Vagina (tissue), 2 donors: ENCODE measurements around the gene GNG2. TPM values are rescaled to one million over a fixed set of nuclear protein-coding genes. Genes with fewer than 3 reads are reported as not detected.

Source experiments
- DNase-seq, 2 donors: peaks; one replicate each; pipeline ENCODE4 v3.0.0-alpha.2; 2017; ENCODE audit errors: extremely low spot score in 2 of 2
- H3K27ac ChIP-seq: fragments of 200-600 bp; sonication (generic); one replicate; pipeline ENCODE4 v1.5.1; 2019
- H3K27me3 ChIP-seq: fragments of 200-600 bp; sonication (generic); one replicate; pipeline ENCODE4 v1.5.1; 2019
- H3K36me3 ChIP-seq, 2 donors: fragments of 200-600 bp; sonication (generic); one replicate each; pipeline ENCODE4 v1.5.1; 2017 to 2019
- H3K4me1 ChIP-seq: fragments of 200-600 bp; sonication (generic); one replicate; pipeline ENCODE4 v1.5.1; 2019
- H3K4me3 ChIP-seq, 2 donors: fragments of 200-600 bp; sonication (generic); 1 replicate in 1 of 2; 2 replicates in 1 of 2; pipeline ENCODE4 v1.5.1; 2016 to 2019
- H3K9me3 ChIP-seq: fragments of 200-600 bp; sonication (generic); one replicate; pipeline ENCODE4 v1.5.1; 2019
- CTCF ChIP-seq, 3 experiments: fragments of 450-650 bp in 2 of 3; fragments of 200-600 bp in 1 of 3; sonication (generic) in 1 of 3; IDR thresholded peaks; one replicate each; pipeline ENCODE4 v1.5.1; 2017 to 2019; ENCODE audit warnings: antibody characterized with exemption in 3 of 3, mild to moderate bottlenecking in 2 of 3, moderate library complexity in 2 of 3
- POLR2A ChIP-seq, 2 donors: fragments of 450-650 bp; IDR thresholded peaks; one replicate each; pipeline ENCODE4 v1.6.1; 2017; ENCODE audit warnings: antibody characterized with exemption in 2 of 2, mild to moderate bottlenecking in 2 of 2, moderate library complexity in 2 of 2
- POLR2AphosphoS5 ChIP-seq, 2 donors: sonication (generic); formaldehyde crosslinking; IDR thresholded peaks; one replicate each; pipeline ENCODE4 v1.9.0; 2017; ENCODE audit warnings: antibody characterized with exemption in 2 of 2, mild to moderate bottlenecking in 2 of 2, low read depth in 1 of 2; ENCODE audit not compliant: insufficient read depth in 1 of 2
- intact Hi-C: fragments of 100-400 bp; cut with DNase I; formaldehyde crosslinking; loops from one replicate; pipeline ENCODE4 v1.15.1; 2023
- total RNA-seq: library from RNA; depleted of rRNA; stranded (reverse); fragments of >200 nt; gene quantifications from one replicate; pipeline ENCODE4 v1.2.3, GENCODE V29; 2016

Gene GNG2
- total RNA-seq, 1 donor from 2014 or later, result 12.8 TPM

- Histone ChIP-seq H3K4me3 (no peak overlapping the region), H3K27me3 (no peaks in the 10 kb centered on the region), H3K4me1 (no peaks in the 10 kb centered on the region), H3K9me3 (no peaks in the 10 kb centered on the region), H3K36me3 (no peaks in the 10 kb centered on the region), H3K27ac (no peak overlapping the region)
- intact Hi-C loops, result no loop called here
- TF ChIP-seq POLR2AphosphoS5 (IDR thresholded peaks at IDR 0.05; ENCODE audit: insufficient read depth in 1 of 2, low read depth in 1 of 2) (no peak), POLR2A (IDR thresholded peaks at IDR 0.05) (no peak), CTCF (IDR thresholded peaks at IDR 0.05) (no peak)
- no peak for DNase-seq
Observed at GRCh38 chr14:51828017-51828797, 32.2 kb upstream of the GNG2 start.

- TF ChIP-seq POLR2AphosphoS5 (IDR thresholded peaks at IDR 0.05; ENCODE audit: insufficient read depth in 1 of 2, low read depth in 1 of 2) (no peak), POLR2A (IDR thresholded peaks at IDR 0.05) (no peak), CTCF (IDR thresholded peaks at IDR 0.05) (no peak)
- H3K36me3 ChIP-seq, result no peaks in the 10 kb centered on the region
- H3K27me3 ChIP-seq, result no peaks in the 10 kb centered on the region
- DNase-seq, result no peak
- intact Hi-C loops, result no loop called here
- no peak overlapping the region for H3K4me3 ChIP-seq
- no peaks in the 10 kb centered on the region for H3K4me1 ChIP-seq
- no peak overlapping the region for H3K27ac ChIP-seq
- no peaks in the 10 kb centered on the region for H3K9me3 ChIP-seq
Observed at GRCh38 chr14:51834240-51834639, 26.2 kb upstream of the GNG2 start.

- intact Hi-C loops, result no loop called here
- no peak overlapping the region for H3K4me3 ChIP-seq
- H3K36me3 ChIP-seq, result no peaks in the 10 kb centered on the region
- H3K27ac ChIP-seq, result no peak overlapping the region
- DNase-seq, result no peak
- no peaks in the 10 kb centered on the region for H3K4me1 ChIP-seq
- no peak for TF ChIP-seq POLR2AphosphoS5 (IDR thresholded peaks at IDR 0.05; ENCODE audit: insufficient read depth in 1 of 2, low read depth in 1 of 2)
- no peak for TF ChIP-seq CTCF (IDR thresholded peaks at IDR 0.05)
- no peak for TF ChIP-seq POLR2A (IDR thresholded peaks at IDR 0.05)
- H3K9me3 ChIP-seq, result no peaks in the 10 kb centered on the region
- no peaks in the 10 kb centered on the region for H3K27me3 ChIP-seq
Observed at GRCh38 chr14:51836417-51836816, 24.0 kb upstream of the GNG2 start.

- no peak for TF ChIP-seq POLR2AphosphoS5 (IDR thresholded peaks at IDR 0.05; ENCODE audit: insufficient read depth in 1 of 2, low read depth in 1 of 2)
- TF ChIP-seq POLR2A (IDR thresholded peaks at IDR 0.05), result no peak
- TF ChIP-seq CTCF (IDR thresholded peaks at IDR 0.05), result no peak
- intact Hi-C loops, result no loop called here
- DNase-seq, result no peak
Observed at GRCh38 chr14:51844081-51844881, 16.1 kb upstream of the GNG2 start.

GRCh38 chr14:51845811-51846210 is 14.6 kb upstream of the GNG2 start:
- no peak overlapping the region for H3K4me3 ChIP-seq
- TF ChIP-seq CTCF (IDR thresholded peaks at IDR 0.05) (no peak), POLR2A (IDR thresholded peaks at IDR 0.05) (no peak), POLR2AphosphoS5 (IDR thresholded peaks at IDR 0.05; ENCODE audit: insufficient read depth in 1 of 2, low read depth in 1 of 2) (no peak)

More at GRCh38 chr14:51844081-51844881, 16.1 kb upstream of the GNG2 start:
- H3K27ac ChIP-seq, result no peak overlapping the region
- H3K36me3 ChIP-seq, result no peaks in the 10 kb centered on the region
- H3K4me3 ChIP-seq, result no peak overlapping the region
- no peaks in the 10 kb centered on the region for H3K4me1 ChIP-seq
- H3K9me3 ChIP-seq, result no peaks in the 10 kb centered on the region
- H3K27me3 ChIP-seq, result no peaks in the 10 kb centered on the region

More at GRCh38 chr14:51845811-51846210, 14.6 kb upstream of the GNG2 start:
- H3K4me1 ChIP-seq, result no peaks in the 10 kb centered on the region
- no peaks in the 10 kb centered on the region for H3K27me3 ChIP-seq
- no peaks in the 10 kb centered on the region for H3K9me3 ChIP-seq
- no peaks in the 10 kb centered on the region for H3K36me3 ChIP-seq
- H3K27ac ChIP-seq, result no peak overlapping the region
- intact Hi-C loops, result no loop called here
- DNase-seq, result no peak
